ENCODE results near the gene KRT17. TPM values are rescaled to one million over a fixed set of nuclear protein-coding genes. Genes with fewer than 3 reads are reported as not detected.

Gene KRT17
- total and polyA plus RNA-seq, 2 of the 4 experiments (the other 2 are of a cell fraction), result 2.5 to 4.6 TPM

DNA sequence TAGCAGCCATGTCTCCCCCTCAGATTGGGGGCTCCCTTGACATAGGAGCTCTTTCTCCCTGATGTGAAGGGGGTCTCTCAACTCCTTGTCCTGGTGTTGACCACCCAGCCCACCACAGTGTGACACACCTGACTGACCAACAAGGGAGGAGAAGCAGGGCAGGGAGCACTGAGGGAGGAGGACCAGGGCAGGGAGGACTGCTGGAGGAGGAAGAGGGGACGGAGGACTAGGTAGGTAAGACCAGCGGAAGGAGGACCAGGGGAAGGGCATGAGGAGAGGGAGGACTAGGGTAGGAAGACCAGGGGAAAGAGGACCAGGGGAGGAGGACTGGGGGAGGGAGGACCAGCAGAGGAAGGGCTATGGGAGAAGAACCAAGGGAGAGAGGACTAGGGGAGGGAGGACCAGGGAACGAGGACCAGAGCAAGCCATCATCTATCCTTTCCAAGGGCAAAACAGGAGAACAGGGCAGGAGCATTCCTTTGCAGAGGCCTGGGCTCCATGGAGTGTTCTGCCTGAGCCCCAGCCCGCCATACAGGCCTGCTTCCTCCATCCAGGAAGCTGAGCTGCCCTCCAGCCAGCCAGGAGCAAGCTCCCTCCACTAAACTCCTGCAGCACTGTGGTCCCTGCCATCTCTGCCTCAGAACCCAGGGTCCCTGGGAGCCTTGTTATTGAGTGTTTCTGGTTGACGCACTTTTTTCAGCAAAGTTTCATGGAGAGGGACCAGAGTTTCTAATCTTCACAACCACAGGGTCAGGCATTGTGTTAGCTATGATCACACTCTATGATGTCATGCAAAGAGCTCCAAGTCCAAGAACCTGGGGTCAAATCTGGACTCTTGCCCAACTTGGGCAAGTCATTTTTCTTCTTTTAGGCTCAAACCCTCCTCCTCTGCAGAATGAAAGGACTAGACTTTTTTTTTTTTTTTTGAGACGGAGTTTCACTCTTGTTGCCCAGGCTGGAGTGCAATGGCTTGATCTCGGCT lies 15.4 kb upstream of the KRT17 start:
- peaks cover 14% of the 10 kb centered on the region for H3K27me3 ChIP-seq (ENCODE audit: control insufficient read depth, insufficient read depth, low read length)

More for the DNA sequence above, 15.4 kb upstream of the KRT17 start:
- POLR2A ChIA-PET (ENCODE audit: unreplicated experiment), result no interaction called here
- in situ Hi-C loops (cut with MboI; ENCODE audit: low sequenced_read_pairs) (no loop called here), intact Hi-C loops (cut with micrococcal nuclease) (no loop called here), dilution Hi-C loops (cut with HindIII; ENCODE audit: low sequenced_read_pairs, unreplicated experiment) (no loop called here)
- ATAC-seq (ENCODE audit: low read depth) (no peak), DNase-seq (peak; percentile 19)
- H2BK5ac ChIP-seq (ENCODE audit: low read depth, low read length, poor library complexity, severe bottlenecking), result no peak overlapping the region
- H3K56ac ChIP-seq (ENCODE audit: extremely low read depth, insufficient read depth, low read length), result no peak overlapping the region
- no peaks in the 10 kb centered on the region for H3K79me1 ChIP-seq (ENCODE audit: low read depth in 1 of 2, low read length in 2 of 2)
- H2AK5ac ChIP-seq (ENCODE audit: low read depth, low read length), result no peak overlapping the region
- H3K36me3 ChIP-seq (ENCODE audit: control insufficient read depth, insufficient read depth, low read length), result no peaks in the 10 kb centered on the region
- BruUV-seq (replicated peaks), result no TSS peak
- no peak overlapping the region for H4K91ac ChIP-seq (ENCODE audit: insufficient read depth, low read depth, low read length)
- no peak overlapping the region for H3K4me2 ChIP-seq (ENCODE audit: low read depth, low read length)
- WGBS, 2 experiments (ENCODE audit: extremely low coverage in 2 of 2, insufficient read length in 1 of 2), result no CpG with 5 or more reads among the region's 7 CpGs
- H4K20me1 ChIP-seq (ENCODE audit: insufficient read depth, low read length), result no peaks in the 10 kb centered on the region
- no peaks in the 10 kb centered on the region for H3K9me1 ChIP-seq (ENCODE audit: insufficient read depth, low read length)
- H2AK9ac ChIP-seq (replicated peaks; ENCODE audit: low read depth, low read length, poor library complexity), result no peak overlapping the region
- no peak overlapping the region for H2BK20ac ChIP-seq (ENCODE audit: low read depth, low read length)
- H3K4ac ChIP-seq (ENCODE audit: low read depth, low read length), result no peak overlapping the region
- H3K4me1 ChIP-seq (ENCODE audit: control insufficient read depth, insufficient read depth, low read length), result peaks cover 3% of the 10 kb centered on the region; the same call in 1 of the 2 replicates
- H4K5ac ChIP-seq (ENCODE audit: low read depth, low read length), result no peak overlapping the region
- H3K27ac ChIP-seq (ENCODE audit: insufficient read depth, low read length), result no peak overlapping the region
- no peak overlapping the region for H3K4me3 ChIP-seq (ENCODE audit: insufficient read depth, low read depth, low read length)
- H4K8ac ChIP-seq (ENCODE audit: low read depth in 2 of 2, low read length in 2 of 2), result no peak overlapping the region
- H2AFZ ChIP-seq (replicated peaks; ENCODE audit: low read length, poor library complexity), result no peak overlapping the region
- TF ChIP-seq MAFK (IDR thresholded peaks at IDR 0.05; ENCODE audit: low read depth, low read length), result no peak
- no peak for TF ChIP-seq RFX5 (IDR thresholded peaks at IDR 0.05; ENCODE audit: low read depth, low read length)
- no peak for TF ChIP-seq NFE2L2 (IDR thresholded peaks at IDR 0.05; ENCODE audit: low read depth, low read length)
- no peak for TF ChIP-seq RCOR1 (IDR thresholded peaks at IDR 0.05; ENCODE audit: insufficient replicate concordance, low read length)
- TF ChIP-seq, protein P1, sequence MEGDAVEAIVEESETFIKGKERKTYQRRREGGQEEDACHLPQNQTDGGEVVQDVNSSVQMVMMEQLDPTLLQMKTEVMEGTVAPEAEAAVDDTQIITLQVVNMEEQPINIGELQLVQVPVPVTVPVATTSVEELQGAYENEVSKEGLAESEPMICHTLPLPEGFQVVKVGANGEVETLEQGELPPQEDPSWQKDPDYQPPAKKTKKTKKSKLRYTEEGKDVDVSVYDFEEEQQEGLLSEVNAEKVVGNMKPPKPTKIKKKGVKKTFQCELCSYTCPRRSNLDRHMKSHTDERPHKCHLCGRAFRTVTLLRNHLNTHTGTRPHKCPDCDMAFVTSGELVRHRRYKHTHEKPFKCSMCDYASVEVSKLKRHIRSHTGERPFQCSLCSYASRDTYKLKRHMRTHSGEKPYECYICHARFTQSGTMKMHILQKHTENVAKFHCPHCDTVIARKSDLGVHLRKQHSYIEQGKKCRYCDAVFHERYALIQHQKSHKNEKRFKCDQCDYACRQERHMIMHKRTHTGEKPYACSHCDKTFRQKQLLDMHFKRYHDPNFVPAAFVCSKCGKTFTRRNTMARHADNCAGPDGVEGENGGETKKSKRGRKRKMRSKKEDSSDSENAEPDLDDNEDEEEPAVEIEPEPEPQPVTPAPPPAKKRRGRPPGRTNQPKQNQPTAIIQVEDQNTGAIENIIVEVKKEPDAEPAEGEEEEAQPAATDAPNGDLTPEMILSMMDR (conservative IDR thresholded peaks at IDR 0.05; ENCODE audit: low read depth, low read length), result no peak
- TF ChIP-seq, protein P2, sequence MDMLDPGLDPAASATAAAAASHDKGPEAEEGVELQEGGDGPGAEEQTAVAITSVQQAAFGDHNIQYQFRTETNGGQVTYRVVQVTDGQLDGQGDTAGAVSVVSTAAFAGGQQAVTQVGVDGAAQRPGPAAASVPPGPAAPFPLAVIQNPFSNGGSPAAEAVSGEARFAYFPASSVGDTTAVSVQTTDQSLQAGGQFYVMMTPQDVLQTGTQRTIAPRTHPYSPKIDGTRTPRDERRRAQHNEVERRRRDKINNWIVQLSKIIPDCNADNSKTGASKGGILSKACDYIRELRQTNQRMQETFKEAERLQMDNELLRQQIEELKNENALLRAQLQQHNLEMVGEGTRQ (IDR thresholded peaks at IDR 0.05; ENCODE audit: low read depth, low read length), result no peak
- H3K9me3 ChIP-seq (ENCODE audit: control insufficient read depth, insufficient read depth, low read length), result no peaks in the 10 kb centered on the region
- no peak overlapping the region for H2BK15ac ChIP-seq (ENCODE audit: low read depth, low read length)
- CTCF ChIA-PET, result interaction anchor here (0.8 to 1.2 kb wide), 2 partner anchors 21 to 90 kb away, joined by 3 read pairs; no protein-coding TSS in a partner anchor
- H3K18ac ChIP-seq (ENCODE audit: low read depth, low read length), result no peak overlapping the region
- no peak overlapping the region for H2BK120ac ChIP-seq (ENCODE audit: low read depth, low read length)
- no peak overlapping the region for H3K23ac ChIP-seq (ENCODE audit: low read depth, low read length)
- no peak overlapping the region for H3K9ac ChIP-seq (ENCODE audit: low read depth, low read length)
- H3K14ac ChIP-seq (replicated peaks; ENCODE audit: low read depth, low read length), result no peak overlapping the region

All from IMR-90 (cell line).